ENCODE results near the gene STK38. TPM values are rescaled to one million over a fixed set of nuclear protein-coding genes. Genes with fewer than 3 reads are reported as not detected.

STK38 gene
- total and polyA plus RNA-seq, 9 of the 15 experiments (the other 6 are each of a cell fraction or from before 2014, with no cell fraction given) = 5.7 to 28.7 (median 19.5) TPM

GRCh38 chr6:36546308-36546919, 865 bp downstream of the STK38 start (continued):
- TF ChIP-seq UBTF (IDR thresholded peaks at IDR 0.05; ENCODE audit: borderline replicate concordance in 1 of 2, low read depth in 2 of 2, low read length in 2 of 2) = peak; percentile 14 to 15; a peak in 1 of 4 replicates
- TF ChIP-seq AFF1 (IDR thresholded peaks at IDR 0.05; ENCODE audit: low read depth in 1 of 2, partially characterized antibody in 2 of 2) = peak in 1 of 2 experiments; percentile 13
- 0 out of 4 replicates have a peak, but pooled peaks of 1 of the 2 experiments have one; percentile 2 for TF ChIP-seq HDAC1 (IDR thresholded peaks at IDR 0.05)
- no peak for TF ChIP-seq ETS2 (tag; IDR thresholded peaks at IDR 0.05; ENCODE audit: borderline replicate concordance, poor library complexity, severe bottlenecking)

Data from K562 (cell line).